Measurements from ENCODE around the gene RPS15A. TPM values are rescaled to one million over a fixed set of nuclear protein-coding genes. Genes with fewer than 3 reads are reported as not detected.
"Not testable (repeated sequence)": the region's sequence is repeated elsewhere in the genome, so short reads cannot be mapped to it uniquely, and the experiment has no call there.

Gene RPS15A
- total RNA-seq, 3 donors from 2014 or later = 1,663 to 1,788 (median 1,766) TPM

DNA sequence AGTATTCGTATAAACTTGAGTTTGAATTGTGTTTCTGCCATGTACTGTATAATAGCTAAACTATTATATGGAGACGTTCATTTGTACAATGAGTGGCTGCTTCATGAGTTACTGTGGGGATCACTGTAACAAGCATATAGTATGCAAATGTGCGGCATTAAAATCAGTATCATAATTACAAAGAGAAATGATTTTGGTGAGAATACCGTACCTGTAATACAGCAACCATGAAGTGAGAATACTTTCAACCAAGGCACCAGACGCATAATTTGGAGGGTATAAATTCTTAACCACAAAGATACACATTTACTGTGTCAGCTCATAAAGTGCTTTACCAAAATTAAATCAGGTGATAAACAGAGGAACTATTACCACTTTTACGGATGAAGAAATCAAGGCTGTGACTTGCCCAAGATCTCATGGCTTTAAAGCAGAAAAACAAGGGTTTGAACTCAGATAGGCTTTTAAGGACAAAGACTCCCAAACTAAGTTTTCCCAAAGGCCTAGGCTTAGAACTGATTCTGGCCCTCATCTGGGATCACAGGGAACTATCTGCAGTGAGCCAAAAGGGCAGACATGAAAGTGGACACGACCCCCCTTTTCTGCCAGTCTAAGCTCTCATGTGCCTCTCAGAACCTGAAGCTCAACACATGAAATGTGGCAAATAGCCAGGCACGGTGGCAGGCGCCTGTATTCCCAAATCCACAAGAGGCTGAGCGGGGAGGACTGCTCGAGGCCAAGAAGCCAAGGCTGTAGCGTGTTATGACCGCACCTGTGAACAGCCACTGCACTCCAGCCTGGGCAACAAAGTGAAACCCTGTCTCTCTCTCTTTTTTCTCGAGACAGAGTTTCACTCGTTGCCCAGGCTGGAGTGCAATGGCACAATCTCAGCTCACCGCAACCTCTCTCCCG is 6.4 kb downstream of the RPS15A start:
- peak; percentile 27 to 54 for ATAC-seq
- peaks cover 55% of the 10 kb centered on the region for H3K36me3 Mint-ChIP-seq (ENCODE audit: insufficient read depth)
- H3K4me1 Mint-ChIP-seq (ENCODE audit: low read depth) = peaks cover 54% of the 10 kb centered on the region
- peak overlapping the region; percentile 24 for H3K4me3 Mint-ChIP-seq
- DNase-seq = no peak
- H3K27me3 Mint-ChIP-seq (ENCODE audit: low read depth) = no peaks in the 10 kb centered on the region
- H3K9me3 Mint-ChIP-seq = no peaks in the 10 kb centered on the region

DNA sequence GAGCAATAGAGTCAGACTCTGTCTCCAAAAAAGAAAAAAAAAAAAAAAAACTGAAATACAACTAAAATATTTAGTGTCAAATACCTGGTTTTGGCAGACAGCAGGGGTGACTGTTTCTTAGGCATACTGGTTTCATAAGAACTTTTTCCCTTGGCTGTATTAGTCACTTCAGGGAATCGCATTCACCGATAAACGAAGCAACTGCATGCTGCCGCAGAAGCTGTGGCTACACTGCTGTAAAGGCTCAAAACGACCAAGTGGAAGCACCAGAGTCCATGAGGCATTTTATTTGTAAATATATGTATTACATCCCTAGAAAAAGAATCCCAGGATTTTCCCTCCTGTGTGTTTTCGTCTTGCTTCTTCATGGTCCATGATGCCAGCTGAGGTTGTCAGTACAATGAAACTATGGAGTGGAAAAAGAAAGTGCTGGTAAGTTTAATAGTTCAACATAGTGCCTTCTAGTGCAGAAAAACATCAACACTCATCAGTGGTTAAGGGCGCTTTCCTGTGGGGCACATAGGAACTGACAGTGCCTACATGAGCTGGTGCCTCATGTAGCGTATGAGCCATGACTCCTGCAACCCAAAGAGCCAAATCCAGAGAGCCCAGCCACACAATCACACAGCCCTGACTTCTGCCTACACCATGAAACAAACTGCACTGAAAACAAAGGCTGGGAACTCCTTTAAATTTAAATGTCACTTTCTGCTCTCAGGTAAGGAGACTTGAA is 7.3 kb downstream of the RPS15A start:
- Mint-ChIP-seq H3K4me1 (ENCODE audit: low read depth) (peaks cover 45% of the 10 kb centered on the region), H3K27me3 (ENCODE audit: low read depth) (no peaks in the 10 kb centered on the region), H3K9me3 (no peaks in the 10 kb centered on the region), H3K4me3 (no peak overlapping the region), H3K36me3 (ENCODE audit: insufficient read depth) (peaks cover 47% of the 10 kb centered on the region)
- peak; percentile 49 to 51 for ATAC-seq
- no peak for DNase-seq

DNA sequence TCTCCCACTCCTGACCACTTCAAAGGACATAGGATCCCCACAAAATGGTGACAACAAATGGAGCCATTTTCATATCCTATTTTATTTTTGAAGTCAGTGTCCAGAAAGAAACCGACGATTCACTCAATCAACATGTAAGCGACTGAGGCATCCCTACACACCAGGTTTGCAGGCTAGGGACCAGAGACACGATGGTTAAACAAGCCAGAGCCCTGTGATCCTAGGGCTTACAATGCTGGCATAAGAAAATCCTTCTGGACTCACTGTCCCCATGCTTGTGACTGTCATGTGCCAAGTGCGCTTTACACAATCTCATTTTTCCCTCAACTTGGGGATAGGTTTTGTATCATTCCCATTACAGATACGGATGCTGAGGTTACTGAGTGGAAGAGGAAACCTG is 8.9 kb downstream of the RPS15A start:
- Mint-ChIP-seq H3K36me3 (ENCODE audit: insufficient read depth) (peaks cover 33% of the 10 kb centered on the region), H3K4me1 (ENCODE audit: low read depth) (peaks cover 32% of the 10 kb centered on the region)
- not testable (repeated sequence) for DNase-seq; ATAC-seq; H3K27me3 Mint-ChIP-seq (ENCODE audit: low read depth); H3K9me3 Mint-ChIP-seq; H3K4me3 Mint-ChIP-seq

DNA sequence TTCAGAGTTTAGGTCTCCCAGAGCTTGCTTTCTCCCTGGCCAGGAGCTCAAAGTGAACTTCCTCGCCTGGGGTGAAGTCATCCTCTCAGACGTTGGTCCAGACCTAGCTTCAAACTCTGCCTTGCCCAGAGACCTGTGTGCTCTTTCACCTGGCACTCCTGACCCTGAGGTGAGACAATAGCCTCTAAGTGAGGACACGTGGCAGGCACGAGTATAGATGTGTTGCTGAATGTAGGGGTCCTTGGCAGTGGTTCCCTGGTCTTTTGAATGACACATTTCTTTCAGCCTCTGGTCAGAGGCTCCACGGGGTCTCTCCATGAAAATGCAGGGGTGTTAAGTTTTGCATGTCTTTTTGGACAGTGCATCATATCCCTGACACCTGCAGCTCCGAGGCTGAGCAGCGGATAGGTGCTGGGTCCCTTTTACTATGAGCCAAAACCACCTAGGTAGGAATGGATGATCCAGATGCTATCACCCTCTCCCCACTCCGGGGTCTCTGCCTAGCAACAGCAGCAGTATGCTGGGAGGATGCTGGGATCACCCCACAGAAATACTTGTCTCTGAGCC is 9.6 kb downstream of the RPS15A start:
- H3K4me3 Mint-ChIP-seq; H3K9me3 Mint-ChIP-seq; DNase-seq; H3K27me3 Mint-ChIP-seq (ENCODE audit: low read depth): not testable (repeated sequence)
- ATAC-seq = peak; percentile 4
- H3K4me1 Mint-ChIP-seq (ENCODE audit: low read depth) = peaks cover 25% of the 10 kb centered on the region
- peaks cover 26% of the 10 kb centered on the region for H3K36me3 Mint-ChIP-seq (ENCODE audit: insufficient read depth)

DNA sequence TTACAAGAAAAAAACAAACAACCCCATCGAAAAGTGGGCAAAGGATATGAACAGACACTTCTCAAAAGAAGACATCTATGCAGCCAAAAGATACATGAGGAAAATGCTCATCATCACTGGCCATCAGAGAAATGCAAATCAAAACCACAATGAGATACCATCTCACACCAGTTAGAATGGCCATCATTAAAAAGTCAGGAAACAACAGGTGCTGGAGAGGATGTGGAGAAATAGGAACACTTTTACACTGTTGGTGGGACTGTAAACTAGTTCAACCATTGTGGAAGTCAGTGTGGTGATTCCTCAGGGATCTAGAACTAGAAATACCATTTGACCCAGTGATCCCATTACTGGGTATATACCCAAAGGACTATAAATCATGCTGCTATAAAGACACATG is 12.5 kb downstream of the RPS15A start:
- H3K9me3 Mint-ChIP-seq; H3K4me3 Mint-ChIP-seq; DNase-seq; ATAC-seq; H3K4me1 Mint-ChIP-seq (ENCODE audit: low read depth); H3K36me3 Mint-ChIP-seq (ENCODE audit: insufficient read depth); H3K27me3 Mint-ChIP-seq (ENCODE audit: low read depth): not testable (repeated sequence)

DNA sequence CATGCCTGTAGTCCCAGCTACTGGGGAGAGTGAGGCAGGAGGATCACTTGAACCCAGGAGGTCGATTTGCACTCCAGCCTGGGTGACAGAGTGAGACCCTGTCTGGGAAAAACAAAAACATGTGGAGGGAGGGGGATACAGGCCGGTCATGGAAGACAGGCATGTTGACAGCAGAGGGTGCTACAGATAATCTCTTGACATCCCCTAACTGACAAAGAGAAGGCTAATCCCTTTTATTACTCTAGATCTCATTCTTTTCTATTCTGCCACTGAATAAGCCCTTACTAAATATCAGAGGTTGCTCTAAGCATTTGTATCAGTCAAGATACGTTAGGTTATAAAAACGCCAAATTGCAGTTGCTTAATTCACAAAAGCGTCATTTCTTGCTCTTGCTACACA is 13.8 kb downstream of the RPS15A start:
- not testable (repeated sequence) for H3K27me3 Mint-ChIP-seq (ENCODE audit: low read depth); H3K9me3 Mint-ChIP-seq; DNase-seq; H3K4me1 Mint-ChIP-seq (ENCODE audit: low read depth); H3K36me3 Mint-ChIP-seq (ENCODE audit: insufficient read depth); H3K4me3 Mint-ChIP-seq; ATAC-seq

DNA sequence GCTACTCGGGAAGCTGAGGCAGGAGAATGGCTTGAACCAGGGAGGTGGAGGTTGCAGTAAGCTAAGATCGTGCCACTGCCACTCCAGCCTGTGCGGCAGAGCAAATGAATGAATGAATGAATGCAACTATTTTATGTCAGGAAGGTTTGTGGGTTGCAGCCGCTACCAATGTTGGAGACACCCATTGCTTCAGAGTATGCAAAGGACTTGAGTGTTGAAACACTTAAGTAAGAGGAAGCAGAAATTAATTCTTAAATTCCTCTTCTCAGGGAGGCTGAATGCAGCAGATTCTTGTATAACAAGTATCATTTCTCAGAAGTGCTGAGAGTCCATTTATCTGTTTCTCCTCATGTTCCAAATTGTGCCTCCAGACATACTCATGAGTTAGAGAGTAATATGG is 15.5 kb downstream of the RPS15A start:
- not testable (repeated sequence) for ATAC-seq; DNase-seq; H3K9me3 Mint-ChIP-seq; H3K27me3 Mint-ChIP-seq (ENCODE audit: low read depth); H3K36me3 Mint-ChIP-seq (ENCODE audit: insufficient read depth); H3K4me1 Mint-ChIP-seq (ENCODE audit: low read depth); H3K4me3 Mint-ChIP-seq

DNA sequence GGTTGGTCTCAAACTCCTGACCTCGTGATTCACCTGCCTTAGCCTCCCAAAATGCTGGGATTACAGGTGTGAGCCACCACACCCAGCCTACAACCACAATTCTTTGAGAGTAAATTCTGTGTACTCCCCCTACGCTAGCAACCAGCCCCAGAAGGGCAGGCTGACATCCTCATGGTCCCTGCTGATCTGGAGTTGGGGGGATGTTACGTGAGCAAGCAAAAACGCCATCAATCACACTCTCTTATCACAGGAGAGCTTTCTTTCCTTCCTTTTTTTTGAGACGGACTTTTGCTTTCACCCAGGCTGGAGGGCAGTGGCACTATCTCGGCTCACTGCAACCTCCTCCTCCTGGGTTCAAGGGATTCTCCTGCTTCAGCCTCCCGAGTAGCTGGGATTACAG is 18.0 kb downstream of the RPS15A start:
- H3K4me1 Mint-ChIP-seq (ENCODE audit: low read depth) = peaks cover 12% of the 10 kb centered on the region
- H3K27me3 Mint-ChIP-seq (ENCODE audit: low read depth); H3K36me3 Mint-ChIP-seq (ENCODE audit: insufficient read depth); ATAC-seq; H3K9me3 Mint-ChIP-seq; DNase-seq; H3K4me3 Mint-ChIP-seq: not testable (repeated sequence)

DNA sequence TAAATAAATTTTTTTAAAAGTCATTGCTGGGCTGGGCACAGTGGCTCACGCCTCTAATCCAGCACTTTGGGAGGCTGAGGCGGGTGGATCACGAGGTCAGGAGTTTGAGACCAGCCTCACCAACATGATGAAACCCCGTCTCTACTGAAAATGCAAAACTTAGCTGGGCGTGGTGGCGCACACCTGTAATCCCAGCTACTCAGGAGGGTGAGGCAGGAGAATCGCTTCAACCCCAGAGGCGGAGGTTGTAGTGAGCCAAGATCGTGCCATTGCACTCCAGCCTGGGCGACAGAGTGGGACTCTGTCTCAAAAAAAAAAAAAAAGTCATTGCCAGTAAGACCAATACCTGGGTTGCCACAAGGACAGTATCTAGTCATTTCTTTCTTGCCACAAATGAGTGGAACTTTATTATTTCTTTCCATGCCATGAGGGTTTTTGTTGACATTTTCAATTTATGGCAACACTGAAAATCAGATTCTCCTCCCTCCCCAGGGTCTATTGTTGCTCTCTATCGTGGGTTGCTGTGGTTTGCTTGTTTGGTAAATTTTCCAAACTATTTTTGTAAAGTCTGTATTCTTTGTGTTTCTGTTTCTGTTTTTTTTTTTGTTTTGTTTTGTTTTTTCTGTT is 19.7 kb downstream of the RPS15A start:
- not testable (repeated sequence) for H3K36me3 Mint-ChIP-seq (ENCODE audit: insufficient read depth); H3K4me3 Mint-ChIP-seq; H3K27me3 Mint-ChIP-seq (ENCODE audit: low read depth); DNase-seq; H3K9me3 Mint-ChIP-seq
- H3K4me1 Mint-ChIP-seq (ENCODE audit: low read depth) = peaks cover 19% of the 10 kb centered on the region
- peak; percentile 28 to 35 for ATAC-seq

DNA sequence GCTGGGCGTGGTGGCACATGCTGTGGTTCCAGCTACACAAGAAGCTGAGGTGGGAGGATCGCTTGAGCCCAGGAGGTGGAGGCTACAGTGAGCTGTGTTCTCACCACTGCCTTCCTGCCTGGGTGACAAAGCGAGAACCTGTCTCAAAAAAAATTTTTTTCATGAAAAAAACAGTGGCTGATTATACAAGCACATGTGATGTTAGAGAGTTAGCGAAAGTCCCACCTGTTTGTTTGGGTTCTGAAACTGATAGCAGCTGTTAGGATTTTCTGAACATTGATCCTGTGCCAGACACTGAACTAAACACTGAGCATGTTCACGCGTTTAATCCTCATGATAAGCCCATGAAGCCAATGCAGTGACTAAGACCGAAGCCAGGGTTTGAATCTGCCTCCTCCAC is 22.9 kb downstream of the RPS15A start:
- H3K27me3 Mint-ChIP-seq (ENCODE audit: low read depth); H3K9me3 Mint-ChIP-seq; H3K36me3 Mint-ChIP-seq (ENCODE audit: insufficient read depth); H3K4me3 Mint-ChIP-seq: not testable (repeated sequence)
- ATAC-seq = peak; percentile 77
- peak; percentile 11 for DNase-seq
- H3K4me1 Mint-ChIP-seq (ENCODE audit: low read depth) = peaks cover 20% of the 10 kb centered on the region

DNA sequence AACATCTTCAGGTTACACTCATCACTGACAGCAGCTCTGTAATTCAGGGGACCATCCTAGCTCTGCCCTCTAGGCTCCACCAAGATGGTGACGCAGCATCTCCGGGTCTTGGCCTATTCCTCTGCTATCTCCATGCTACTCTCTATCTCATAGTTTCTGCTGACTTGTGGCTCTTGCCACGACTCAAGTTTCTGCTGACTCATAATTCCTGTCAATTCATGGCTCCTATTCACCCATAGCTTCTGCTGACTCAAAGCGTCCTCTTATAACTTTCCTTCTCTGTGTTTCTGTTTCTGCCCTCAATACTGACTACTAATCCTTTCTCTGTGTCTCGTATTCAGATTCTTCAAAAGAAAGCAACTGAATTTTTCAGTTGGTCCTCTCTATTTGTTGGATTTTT is 27.4 kb downstream of the RPS15A start:
- H3K36me3 Mint-ChIP-seq (ENCODE audit: insufficient read depth); H3K9me3 Mint-ChIP-seq; H3K27me3 Mint-ChIP-seq (ENCODE audit: low read depth); DNase-seq; H3K4me3 Mint-ChIP-seq: not testable (repeated sequence)
- peak; percentile 56 to 59 for ATAC-seq
- H3K4me1 Mint-ChIP-seq (ENCODE audit: low read depth) = peaks cover 17% of the 10 kb centered on the region

DNA sequence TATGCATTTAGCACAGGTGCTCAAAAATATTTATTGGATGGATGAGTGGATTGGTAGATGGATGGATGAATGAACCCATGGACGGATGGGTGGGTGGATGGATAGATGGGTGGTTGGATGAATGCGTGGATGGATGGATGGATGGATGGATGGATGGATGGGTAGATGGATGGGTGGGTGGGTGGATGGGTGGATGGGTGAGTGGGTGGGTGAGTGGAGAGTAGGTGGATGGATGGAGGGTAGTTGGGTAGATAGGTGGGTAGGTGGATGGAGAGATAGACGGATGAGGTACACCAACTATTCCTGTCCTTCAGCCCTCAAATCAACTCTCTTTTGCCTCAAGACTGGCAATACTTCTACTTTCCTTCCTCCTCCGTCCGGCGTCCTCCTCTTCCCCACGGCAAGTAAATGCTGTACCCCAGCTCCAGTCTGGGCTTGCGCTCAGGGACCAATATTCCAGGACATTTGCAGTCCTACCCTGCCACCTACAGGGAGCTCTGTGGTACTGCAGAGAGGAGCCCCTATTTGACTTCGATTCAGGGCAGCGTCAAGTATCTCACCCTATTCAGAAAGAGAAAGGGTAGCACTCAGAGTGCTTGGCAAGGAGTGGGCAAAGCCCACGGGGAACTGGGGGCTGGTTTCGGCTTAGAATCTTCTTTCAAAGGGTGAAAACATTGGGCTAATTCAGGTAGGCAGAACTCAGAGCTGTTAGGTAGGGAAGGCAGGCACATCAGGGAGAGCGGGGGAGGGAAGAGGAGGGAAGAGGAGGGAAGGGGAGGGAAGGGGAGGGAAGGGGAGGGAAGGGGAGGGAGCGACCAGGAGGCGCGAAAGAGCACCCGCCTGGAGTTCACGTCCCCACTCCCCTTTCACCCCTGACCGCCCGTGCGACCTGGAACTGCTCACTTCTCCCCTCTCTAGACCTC is 30.3 kb downstream of the RPS15A start:
- H3K4me1 Mint-ChIP-seq (ENCODE audit: low read depth) = peaks cover 22% of the 10 kb centered on the region
- not testable (repeated sequence) for H3K36me3 Mint-ChIP-seq (ENCODE audit: insufficient read depth); H3K27me3 Mint-ChIP-seq (ENCODE audit: low read depth); H3K4me3 Mint-ChIP-seq; H3K9me3 Mint-ChIP-seq
- peak; percentile 80 to 82 for ATAC-seq
- DNase-seq = peak; percentile 36

DNA sequence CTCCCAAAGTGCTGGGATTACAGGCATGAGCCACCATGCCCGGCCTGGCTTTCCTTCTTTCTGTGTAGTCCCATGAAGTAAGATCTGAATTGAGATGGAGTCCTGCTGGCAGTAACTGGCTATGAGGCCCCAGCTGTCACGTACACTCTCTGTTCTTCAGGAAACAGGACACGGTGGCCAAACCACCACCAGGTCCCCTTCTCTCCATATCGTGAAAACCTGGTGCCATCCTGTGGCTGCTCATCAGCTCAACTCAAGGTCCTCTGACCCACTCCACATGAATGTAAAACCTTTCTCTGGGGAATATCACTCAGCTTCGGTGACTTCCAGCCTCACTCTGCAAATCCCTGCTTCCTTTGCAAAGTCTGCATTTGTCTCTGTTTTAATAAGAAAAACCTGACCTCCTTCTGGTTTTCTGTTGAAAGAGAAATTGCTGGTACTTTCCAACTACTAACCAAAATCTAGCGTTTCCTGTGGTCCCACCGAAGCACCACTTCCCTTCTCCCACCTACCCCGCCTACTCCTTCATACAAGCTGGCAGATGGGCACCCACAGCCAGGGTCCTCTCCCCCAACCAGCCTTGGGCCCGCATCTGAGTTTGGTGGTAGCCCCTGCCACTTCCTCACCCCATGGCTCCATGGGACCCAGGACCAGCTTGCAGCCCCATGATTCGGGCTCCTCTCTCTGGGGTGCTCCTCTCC is 32.0 kb downstream of the RPS15A start:
- ATAC-seq; DNase-seq; H3K4me3 Mint-ChIP-seq; H3K9me3 Mint-ChIP-seq; H3K36me3 Mint-ChIP-seq (ENCODE audit: insufficient read depth); H3K27me3 Mint-ChIP-seq (ENCODE audit: low read depth): not testable (repeated sequence)
- H3K4me1 Mint-ChIP-seq (ENCODE audit: low read depth) = peaks cover 22% of the 10 kb centered on the region

Measured in activated T-cell treated with anti-CD3 and anti-CD28 coated beads, Interleukin-2, amount 50 U/mL, for 4 hours (primary cell).